HG03045 (cell line): ENCODE results near the gene ZBTB47.

Experiments used
- ATAC-seq: cut with Tn5 transposase; IDR thresholded peaks from one replicate; pipeline ENCODE4 v1.9.1; 2021; ENCODE audit warnings: mild to moderate bottlenecking, moderate library complexity; ENCODE audit not compliant: unreplicated experiment

ZBTB47 gene

GRCh38 chr3:42664438-42664803 lies 10.9 kb downstream of the ZBTB47 start:
- no peak for ATAC-seq

- ATAC-seq = no peak
Observed at GRCh38 chr3:42665050-42665878, 11.8 kb downstream of the ZBTB47 start.

DNA sequence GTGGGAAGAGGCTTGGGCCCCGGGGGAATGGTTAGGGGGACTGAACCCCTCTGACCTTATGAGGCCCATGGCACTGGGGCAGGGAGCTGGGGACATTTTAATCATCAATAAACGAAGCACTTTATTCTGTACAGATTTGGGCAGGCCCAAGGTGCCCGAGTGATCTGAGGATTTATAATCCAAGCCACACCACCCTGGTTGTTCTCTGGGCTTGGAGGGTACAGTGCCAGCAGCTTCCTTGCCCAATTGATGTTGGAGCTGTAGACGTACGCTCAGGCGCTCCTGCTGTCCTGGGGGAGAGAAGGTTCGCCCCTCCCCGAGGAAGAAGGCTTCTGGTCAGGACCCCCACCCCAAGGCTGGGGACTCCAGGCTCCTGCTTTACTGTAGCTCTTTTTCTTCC lies 12.5 kb downstream of the ZBTB47 start:
- no peak for ATAC-seq

DNA sequence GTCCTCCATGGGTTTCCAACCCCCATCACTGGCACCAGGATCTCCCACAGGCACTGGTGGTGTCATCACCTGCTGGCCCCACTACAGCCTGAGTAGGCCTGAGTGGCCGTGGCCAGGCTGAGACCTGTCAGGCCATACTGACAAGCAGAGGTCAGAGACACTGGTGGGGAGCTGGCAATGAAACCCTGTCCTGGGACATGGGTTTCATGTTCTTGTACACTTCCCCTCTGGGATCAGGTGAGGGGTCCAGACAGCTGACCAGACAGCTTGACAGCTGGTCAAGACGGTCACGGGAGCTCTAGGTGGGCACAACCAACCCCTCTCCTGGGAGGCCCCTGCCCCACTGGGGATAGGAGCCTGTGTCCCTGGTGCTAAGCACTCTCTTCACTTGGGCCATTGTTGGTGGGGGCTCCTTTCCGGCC lies 13.1 kb downstream of the ZBTB47 start:
- ATAC-seq = no peak

DNA sequence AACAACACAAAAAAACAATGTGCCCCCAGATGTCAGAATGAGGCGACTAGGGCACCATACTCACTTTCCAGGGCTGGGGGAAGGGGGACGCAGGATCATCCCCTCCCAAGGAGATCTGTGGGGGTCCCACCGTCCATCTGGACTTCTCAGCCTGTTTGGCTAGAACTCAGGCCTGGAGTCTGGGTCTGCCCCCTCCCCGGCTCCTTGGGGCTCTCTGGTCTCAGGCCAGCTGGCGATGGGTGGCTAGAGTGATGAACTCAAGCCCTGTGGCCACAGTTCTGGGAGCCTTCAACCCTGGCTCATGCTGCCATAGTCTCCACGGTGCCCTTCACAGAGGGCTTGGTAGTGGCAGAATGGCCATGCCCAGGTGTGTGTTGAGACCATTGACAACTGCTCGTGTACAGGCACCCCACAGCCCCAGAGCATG lies 13.6 kb downstream of the ZBTB47 start:
- no peak for ATAC-seq

DNA sequence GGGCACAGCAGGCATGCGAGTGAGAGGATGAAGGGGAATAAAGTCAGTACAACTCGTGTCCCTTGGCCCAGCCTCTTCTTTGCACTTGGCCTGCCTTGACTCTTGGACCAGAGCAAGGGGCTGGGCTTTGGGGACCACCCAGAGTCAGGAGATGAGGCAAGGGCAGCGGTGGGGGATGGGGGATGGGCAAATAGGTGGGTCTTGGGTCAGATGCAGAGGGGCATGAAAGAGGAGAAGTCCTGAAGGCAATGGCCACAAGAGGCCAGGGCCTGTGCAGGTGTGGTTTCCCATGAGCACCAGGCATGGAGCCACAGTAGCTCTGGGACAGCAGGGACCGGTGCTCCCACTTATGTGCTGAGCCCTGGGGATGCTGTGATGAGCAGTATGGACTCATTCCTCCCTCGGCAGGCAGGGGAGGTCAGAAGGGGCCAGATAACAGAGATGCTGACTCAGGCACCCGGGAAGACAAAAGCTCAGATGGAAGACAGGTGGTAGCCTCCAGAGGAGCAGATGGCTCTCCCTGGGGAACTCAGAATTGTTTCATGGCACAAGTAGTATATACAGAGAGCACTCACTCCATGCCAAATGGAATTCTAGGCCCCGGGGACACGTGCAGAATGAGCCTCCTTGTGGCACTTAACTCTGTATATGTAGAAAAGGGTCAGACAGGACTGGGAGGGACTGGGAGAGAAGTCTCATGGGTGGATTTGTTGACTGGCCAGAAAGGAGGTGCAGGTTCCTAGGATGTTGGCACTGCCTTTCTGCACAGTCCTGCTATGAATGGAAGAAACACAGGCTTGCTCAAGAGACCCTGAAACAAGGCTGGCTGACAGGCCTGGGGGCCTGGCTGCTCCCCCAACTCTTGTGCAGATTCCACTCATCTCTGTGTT lies 14.3 kb downstream of the ZBTB47 start:
- ATAC-seq = no peak

GRCh38 chr3:42668413-42668760 lies 14.9 kb downstream of the ZBTB47 start:
- ATAC-seq = no peak

DNA sequence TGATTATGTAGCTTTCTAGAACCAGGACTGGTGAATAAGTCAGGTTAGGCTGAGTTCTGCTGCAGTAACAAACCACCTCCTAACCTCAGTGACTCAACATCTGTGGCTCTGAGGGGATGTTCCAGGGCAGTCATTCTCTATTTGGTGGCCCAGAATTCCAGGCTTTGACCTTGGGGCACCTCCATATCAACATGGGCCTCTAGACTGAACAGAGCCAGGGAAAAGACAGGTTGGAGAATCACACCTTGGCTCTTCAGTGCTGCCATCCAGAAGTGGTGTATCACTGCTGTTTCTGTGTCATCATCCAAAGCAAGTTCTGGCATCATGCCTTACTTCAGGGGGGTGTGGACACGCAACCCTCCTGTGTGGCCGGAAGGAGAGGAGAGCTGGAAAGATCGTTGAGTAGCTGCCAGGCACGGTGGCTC lies 15.3 kb downstream of the ZBTB47 start:
- ATAC-seq = no peak

DNA sequence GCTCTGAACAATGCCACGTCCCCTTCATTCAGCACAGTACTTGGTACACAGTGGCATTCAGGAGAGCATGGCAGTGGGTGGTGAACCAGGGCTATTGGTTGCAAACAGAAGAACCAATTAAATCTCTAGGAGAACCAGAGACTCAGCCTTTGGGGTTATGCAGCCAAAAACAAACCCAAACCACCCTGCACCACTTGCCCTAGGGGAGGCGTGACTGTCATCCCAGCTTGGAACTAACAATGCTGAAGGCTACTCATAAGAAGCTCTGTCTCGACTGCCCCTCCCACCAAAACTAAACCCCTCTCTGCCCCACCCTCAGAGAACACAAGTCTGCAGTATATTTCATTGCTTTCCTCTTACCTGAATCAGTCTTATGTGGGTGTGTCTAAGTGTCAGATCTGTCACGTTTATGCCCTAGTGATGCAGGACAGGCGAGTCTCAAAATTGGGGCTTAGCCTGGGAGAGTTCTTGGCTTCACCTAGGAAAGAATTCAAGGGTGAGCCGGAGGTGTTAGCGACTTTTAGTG lies 16.6 kb downstream of the ZBTB47 start:
- no peak for ATAC-seq

DNA sequence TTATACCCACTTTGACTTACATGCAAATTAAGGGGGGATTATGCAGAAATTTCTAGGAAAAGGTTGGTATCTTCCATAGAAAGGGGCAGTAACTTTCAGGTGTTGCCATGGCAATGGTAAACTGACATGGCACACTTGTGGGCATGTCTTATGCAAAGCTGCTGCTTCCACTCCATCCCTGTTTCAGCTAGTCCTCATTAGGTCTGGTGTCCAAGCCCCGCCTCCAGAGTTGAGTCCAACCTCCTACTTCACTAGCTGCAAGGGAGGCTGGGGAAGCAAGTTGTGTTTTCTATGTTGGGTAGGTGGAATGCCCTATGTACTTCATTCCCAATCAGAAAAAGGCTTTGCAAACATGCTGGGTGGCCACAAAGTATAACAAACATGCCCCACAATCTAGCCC lies 17.2 kb downstream of the ZBTB47 start:
- no peak for ATAC-seq

GRCh38 chr3:42672515-42672914 lies 19.0 kb downstream of the ZBTB47 start:
- ATAC-seq = no peak

DNA sequence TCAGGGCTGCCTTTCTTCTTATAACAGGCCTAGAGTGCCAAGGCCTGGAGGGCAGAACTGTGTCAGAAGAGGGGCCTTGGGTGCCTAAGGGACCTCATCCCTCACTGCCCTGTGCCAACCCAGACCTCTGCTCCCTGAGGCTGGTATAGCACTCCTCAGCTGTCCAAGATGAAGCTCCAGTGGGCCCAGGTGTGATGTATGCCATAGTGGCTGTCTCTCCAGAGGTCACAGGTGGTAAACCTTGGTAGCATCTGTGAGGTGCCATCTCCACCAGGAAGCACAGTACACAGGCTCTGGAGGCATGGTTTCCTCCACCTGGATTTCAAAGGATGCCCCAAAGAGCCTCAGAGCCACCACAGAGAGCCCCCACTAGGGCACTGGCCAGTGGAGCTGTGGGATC lies 19.6 kb downstream of the ZBTB47 start:
- no peak for ATAC-seq

DNA sequence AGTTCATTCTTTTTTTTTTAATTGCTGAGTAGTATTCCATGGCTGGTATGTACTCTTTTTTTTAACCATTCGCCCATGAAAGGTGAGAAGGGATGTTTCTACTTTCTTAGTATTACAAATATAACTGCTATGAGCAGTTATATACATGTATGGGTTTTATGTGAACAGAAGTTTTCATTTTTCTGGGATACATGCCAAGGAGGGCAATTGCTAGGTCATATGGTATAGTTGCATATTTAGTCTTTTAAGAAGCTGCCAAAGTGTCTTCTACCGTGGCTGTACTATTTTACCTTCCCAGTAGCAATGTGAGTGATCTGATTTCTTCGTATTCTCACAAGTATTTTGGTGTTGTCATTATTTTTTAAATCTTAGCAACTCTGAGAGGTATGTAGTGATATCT lies 20.6 kb downstream of the ZBTB47 start:
- ATAC-seq = no peak

- ATAC-seq = no peak
Observed at GRCh38 chr3:42675909-42676308, 22.4 kb downstream of the ZBTB47 start.

- no peak for ATAC-seq
Observed at GRCh38 chr3:42678447-42678846, 24.9 kb downstream of the ZBTB47 start.

- no peak for ATAC-seq
Observed at GRCh38 chr3:42680271-42680670, 26.8 kb downstream of the ZBTB47 start.

- no peak for ATAC-seq
Observed at GRCh38 chr3:42680806-42681205, 27.3 kb downstream of the ZBTB47 start.

DNA sequence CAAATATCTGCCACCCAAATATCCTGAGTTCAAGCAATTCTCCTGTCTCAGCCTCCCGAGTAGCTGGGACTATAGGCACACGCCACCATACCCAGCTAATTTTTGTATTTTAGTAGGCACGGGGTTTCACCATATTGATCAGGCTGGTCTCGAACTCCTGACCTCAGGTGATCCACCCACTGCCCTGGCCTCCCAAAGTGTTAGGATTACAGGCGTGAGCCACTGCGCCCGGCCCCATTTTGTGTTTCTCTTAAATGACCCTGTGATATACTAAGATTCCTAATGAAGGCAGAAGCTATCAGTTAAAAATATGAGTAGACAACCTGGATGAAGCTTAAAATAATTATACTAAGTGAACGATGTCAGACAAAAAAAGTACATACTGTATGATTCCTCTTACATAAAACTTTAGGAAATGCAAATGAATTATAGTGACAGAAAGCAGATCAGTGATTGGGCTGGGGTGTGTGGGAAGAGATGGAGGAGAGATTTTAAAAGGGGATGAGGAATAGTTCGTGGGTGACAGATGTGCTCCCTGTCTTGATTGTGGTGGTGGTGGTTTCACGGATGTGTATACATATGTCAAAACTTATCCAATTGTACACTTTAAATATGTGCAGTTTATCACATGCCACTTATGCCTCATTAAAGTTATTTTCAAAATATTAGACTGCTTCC lies 28.0 kb downstream of the ZBTB47 start:
- ATAC-seq = no peak

GRCh38 chr3:42682301-42683070 lies 29.0 kb downstream of the ZBTB47 start:
- no peak for ATAC-seq

- no peak for ATAC-seq
Observed at GRCh38 chr3:42683875-42684598, 30.5 kb downstream of the ZBTB47 start.
